SKM-1 treated with dmso at 0.1 percent for 144 hours (cell line): ENCODE measurements around the gene PMPCA.
A peak's percentile ranks its signal among the peaks of the same experiment; 100 is the strongest.

Source experiments
- DNase-seq: peaks from one replicate; lab custom pipeline; 2025; ENCODE audit not compliant: unreplicated experiment; lab: John Stamatoyannopoulos, UW

Gene PMPCA

DNA sequence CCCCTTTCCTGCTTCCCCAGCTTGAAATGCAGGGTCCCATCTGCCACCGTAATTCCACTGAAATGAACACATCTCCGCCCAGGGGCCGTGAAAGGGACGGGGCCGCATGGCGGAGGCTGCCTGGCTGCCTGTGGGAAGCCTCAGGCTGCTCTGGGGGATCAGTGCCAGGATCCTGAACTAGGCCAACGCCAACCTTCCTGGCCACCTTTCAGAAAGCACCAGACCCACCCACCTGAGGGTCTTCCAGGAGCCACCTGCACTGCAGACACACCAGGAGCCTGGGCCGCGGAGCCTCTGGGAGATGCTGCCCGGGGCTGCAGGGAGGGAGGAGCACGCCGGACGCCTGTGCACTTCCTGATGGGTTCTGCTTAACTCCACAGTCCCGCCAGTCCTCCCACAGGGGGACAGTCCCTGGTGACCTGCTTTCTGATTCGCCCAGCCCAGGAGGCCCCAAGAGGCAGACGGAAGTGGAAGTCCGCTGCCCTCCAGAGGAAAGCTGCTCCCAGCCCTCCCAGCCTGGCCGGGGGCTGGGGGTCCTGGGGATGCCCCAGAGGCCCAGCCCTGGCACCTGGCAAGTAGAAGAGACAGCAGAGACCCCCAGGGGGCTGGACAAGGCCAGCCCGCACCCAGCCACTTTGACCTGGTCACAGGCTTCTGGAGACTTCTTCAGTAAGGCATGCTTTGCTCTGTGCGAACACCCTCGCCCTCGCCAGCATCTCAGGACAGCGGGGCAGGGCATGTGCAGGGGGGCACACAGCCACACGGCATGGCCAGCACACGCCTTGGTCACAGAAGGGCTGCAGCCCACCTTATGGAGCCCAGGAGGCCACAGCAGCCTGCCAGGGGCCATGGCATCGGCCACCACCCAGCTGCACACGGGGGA lies 36.9 kb upstream of the PMPCA start, which contains the start of gene CARD9:
CARD9 (minus strand) TSS at position 370 of the 883 bp plus-strand sequence. CDS start 1,591 bp downstream, outside the sequence.
- peak; percentile 76 for DNase-seq

DNA sequence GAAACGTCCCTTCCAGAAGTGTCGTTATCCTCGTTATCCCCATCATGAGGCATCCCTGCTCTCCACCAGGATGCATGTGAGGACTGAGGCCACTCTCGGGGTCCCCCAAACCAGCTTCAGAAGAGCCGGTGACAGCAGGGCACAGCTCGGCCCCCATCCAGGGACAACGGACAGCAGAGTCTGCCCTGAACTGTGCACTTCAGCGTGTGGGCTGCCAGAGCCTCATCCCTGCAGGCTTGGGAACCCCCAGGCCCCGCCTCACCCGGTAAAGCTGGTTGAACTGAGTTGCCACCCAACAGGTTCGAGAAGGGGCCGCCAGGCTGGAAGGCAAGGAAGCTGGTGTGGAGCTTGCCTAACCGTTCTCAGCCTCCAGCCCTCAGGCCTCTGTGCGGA lies 36.3 kb upstream of the PMPCA start:
- no peak for DNase-seq

DNA sequence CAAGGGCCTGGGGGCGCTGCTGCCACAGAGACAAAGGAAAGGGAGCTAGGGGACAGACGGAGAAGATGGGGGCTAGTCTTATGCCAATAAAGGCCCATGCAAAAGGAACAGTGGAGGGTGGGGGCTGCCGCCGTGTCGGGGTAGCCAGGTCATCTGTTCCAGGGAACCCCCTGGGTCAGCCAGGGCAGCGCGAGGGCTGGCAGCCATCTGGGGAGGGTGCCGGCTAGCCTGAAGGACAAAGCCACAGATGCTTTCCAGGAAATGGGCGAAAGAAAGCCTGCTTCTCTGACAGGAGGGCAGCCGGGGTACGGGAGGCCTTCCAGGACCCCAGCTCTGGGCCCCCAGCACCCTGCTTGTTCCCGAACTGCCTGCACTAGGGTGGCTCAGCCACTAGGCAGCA lies 35.4 kb upstream of the PMPCA start:
- DNase-seq, result no peak

DNA sequence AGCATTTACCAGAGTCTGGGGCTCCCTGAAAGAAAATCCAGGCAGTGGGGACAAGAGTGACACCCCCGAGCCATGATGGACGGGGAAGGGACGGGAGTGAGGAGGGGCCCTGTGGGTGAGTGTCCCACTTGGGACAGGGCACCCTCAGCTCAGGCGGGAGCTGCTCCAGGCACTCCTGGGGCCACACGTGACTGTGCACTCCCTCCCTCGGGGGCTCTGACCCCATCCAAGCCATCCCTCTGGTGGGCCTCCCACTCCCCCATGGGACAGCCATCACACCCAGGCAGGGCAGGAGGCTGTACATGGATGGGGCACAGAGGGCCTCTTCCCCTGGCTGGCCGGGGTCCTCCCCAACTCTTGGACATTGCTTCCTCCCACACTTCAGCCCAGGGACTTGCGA lies 34.0 kb upstream of the PMPCA start:
- DNase-seq, result no peak

DNA sequence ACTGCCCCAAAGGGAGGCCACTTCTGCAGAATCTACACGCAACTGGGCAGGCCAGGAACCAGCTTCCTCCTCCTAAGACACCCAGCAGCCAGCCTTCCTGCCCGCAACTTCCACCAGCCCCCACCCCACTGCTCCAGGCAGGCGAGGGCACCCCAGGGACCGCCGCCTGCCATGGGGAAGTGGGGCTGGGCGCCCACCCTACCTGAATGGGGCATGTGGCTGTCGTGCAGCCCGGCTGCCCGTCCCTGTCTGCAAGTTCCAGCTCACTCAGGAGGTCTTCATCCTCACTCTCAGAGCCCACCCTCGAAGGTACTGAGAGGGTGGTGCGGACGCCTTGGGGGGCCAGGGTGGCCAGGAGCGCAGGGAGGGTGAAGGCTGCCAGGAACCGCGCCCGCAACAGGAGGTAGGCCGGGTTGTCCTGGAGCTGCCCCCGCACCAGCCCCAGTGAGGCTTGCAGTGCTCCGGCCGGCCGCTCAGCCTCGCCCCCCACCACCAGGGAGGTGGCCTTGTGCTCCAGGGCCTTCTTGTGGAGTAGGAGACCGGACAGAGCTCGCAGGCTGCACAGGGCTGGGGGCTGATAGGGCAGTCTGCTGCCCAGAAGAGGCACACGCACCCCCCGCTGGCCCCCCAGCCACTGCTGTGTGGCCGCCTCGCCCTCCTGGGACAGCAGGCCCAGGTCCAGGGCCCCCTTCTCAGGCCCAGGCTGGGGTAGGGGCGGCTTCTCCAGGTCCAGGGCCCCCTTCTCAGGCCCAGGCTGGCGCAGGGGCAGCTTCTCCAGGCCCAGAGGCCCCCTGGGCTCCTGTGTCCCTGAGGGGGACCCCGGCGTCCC lies 32.9 kb upstream of the PMPCA start:
- no peak for DNase-seq

DNA sequence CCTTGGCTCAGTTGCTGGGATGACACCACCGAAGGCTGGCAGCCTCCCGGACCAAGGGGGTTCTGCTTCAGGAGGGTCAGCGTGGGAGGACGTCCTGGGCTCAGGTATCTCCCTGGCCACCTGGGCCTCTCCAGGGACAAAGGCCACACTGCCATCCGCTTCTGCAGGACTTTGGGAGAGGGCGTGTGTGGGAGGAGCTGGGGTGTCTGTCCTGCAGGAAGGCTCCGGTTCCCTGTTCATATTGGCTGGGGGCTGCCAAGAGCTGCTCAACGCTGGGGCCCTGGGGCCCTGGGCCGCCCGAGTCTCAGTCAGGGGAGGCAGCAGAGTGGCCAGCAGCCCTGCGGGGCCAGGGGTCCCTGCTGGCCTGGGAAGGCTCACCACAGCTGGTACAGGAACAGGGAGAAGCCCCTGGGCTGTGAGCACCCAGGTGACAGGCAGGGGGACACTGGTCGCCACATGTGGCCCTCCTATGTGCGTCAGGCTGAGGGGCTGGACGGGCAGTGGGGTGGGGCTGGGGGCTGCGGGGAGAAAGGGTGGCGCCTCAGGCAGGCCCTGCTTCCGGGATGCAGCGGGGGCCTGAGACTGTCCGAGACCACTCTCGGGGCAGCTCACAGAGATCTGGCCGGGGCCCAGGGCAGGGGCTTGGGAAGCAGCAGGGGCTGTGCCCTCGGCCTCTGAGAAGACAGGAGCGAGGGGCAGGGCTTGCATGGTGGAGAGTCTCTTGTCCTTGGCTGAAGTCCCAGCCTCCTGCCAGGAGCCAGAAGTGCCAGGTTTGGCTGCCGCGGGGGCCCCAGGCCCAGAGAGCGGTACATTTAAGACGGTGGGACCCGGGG lies 32.1 kb upstream of the PMPCA start:
- no peak for DNase-seq

DNA sequence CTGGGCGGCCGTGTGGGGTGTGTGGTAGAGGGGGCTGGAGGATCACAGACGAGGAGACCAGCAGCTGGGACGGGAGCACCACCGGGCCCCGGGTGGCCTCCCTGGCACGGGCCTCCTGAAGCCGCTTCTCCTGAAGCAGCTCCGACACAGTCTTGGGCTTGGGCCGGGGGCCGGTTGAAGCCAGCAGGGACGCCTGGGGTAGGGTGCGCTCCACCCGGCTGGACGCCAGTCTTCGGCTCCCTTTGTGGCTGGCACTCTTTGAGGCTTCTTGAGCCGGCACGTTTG lies 31.5 kb upstream of the PMPCA start:
- no peak for DNase-seq

DNA sequence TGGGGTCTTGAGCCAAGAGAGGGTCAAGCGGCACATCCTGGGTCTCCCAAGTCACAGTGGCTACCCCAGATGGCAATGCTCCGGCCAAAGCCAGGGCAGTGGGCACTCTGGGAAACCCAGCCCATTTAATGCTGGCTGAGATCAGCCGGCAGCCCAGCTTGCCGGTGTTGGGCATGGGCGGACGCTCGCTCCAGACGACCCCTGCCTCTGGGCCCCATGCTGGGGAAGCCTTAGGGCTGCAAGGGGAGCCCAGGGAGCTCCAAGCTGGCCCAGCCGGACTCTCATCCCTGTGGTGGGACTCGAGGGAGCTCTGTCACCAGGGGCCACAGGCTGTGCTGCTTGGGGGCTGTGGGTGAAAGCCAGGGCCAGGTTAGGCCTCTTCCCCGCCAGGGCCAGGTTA lies 31.1 kb upstream of the PMPCA start:
- no peak for DNase-seq

DNA sequence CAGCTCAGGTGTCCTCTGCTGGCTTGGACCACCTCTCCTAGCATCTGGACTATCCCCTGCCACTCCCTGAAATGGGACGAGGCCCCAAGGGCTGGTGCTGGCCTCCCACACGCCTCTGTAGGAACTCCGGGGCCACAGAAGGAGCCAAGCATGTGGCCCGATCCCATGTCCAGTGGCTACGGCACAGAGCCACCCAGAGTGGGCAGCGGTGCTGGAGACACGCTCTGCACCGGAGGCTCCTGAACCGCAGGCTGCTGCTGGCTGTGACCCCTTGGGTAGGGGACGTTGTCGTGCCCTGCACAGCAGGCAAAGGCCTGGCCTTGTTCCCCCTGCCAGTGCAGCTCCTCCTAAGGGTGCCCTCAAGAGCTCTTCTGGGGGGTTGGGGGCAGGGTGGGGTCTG lies 30.6 kb upstream of the PMPCA start:
- DNase-seq, result no peak

DNA sequence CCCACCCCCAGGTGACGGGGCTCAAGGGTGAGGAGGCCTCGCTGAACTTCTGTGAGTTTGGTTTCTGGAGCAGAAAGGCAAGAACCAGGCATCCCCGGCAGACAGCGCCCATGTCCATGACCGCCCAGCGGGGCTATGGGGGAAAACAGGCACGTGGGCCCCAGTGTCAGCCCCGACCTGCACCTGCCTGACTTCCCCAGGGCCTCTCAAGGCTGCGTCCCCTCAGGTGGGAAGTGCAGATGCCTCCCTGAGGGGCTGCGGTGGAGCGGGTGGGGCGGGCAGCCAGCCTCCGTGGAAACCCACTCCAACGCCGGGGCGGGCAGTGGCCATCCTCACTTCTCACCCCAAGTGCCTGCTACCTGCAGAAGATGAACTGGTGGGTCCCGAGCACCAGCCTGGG lies 30.1 kb upstream of the PMPCA start:
- DNase-seq, result no peak

DNA sequence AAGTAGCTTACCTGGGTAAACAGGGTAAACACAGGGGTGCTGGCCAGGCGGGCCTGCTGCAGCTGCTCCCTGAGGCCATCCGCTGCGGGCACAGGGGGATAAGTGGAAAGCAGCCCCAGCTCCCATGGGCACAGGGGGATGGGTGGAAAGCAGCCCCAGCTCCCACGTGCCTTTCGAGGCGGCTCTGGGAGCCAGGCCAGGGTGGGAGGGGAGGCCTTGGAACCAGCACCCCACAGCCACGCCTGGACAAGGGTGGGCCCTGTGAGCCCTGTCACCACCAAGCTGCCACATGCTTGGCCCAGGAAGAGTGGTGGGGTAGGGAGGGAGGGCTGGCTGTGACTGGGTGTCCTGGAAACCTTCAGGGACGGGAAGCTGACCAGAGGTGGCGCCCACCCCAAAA lies 29.1 kb upstream of the PMPCA start:
- DNase-seq, result no peak

DNA sequence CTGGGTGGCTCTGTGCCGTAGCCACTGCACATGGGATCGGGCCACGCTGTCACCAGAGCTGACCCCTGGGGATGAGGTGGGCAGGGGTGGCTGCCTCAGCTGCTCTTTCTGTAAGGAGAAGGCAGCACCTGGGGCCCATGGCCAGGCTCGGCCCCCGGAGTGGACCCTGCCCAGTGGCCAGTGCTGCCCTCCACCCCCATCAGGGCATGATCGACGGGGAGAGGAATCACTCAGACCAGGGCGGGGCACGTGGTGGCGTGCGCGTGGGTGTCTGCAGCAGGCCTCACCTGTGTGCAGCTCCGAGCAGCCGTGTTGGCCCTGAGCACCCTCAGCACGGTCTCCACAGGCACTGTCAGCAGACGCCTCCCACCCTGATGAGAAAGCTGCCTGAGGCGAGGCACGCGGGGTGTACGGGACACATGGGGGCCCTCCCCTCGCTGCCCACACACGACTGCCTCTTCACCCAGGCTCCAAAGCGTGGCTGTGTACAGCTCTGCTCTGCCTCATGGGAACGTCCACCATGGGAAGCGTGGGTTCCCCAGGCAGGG lies 28.4 kb upstream of the PMPCA start:
- no peak for DNase-seq

DNA sequence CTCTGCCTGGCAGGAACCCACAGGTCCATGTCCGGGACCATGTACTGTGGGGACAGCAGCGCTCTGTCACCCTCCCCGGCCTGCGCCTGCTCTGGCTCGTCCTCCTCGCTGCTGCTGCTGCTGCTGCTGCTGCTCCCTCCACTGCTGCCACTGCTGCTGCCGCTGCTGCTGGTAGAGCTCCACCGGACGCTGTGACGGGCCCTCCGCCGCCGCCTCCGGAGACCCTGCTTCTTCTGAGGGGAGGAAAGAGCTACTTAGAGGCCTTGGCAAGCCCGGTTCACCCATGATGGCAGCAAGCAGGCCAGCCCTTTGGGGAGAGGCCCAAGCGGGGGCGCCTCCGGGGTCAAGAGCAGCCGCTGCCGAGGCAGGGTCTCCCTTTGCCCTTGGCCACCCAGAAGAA lies 27.0 kb upstream of the PMPCA start:
- no peak for DNase-seq

DNA sequence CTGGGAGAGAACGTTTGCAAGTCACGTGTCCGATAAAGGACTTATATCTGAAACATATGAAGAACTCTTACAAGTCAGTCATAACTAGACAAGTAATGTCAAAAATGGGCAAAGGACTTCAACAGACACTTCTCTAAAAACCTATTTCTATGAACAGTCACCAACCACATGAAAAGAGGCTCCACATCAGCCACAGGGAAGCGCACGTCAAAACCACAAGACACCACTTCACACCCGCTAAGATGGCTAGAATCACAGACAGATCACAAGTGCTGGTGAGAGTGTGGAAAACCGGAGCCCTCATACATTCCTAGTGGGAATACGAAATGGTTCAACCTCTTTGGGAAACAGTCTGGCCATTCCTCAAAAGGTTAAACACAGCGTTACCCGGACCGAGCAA lies 25.4 kb upstream of the PMPCA start:
- no peak for DNase-seq

DNA sequence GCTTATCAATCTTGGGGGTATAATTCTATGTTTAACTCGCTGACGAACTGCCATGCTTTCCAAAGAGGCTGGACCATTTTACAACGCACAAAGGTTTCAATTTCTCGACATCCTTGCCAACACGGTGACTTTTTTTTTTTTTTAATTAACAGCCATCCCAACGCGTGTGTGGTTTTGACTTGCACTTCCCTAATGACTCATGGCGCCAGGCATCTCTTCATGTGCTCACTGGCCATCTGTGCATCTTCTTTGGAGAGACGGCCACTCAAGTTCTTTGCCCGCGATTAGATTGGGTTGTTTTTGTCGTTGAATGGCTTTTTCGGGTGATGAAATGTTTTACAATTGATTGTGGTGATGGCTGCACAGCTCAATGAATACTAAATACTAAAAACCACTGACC lies 24.4 kb upstream of the PMPCA start:
- no peak for DNase-seq

DNA sequence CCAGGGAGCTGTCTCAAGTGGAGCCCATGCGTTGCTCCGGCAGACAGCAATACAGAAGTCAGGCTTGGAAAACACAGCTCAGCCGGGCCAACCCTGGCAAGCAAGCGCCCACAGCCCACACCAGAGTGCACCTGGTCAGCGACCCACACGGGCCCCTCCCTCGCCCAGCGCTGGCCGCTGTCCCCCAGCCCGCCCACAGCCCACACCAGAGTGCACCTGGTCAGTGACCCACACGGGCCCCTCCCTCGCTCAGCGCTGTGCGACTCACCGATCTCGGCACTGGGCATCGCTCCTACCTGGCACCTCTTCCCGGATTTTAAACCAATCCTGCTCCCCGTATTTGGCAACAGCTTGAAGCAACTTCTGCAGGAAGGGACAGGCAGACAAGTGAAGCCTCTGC lies 23.2 kb upstream of the PMPCA start:
- DNase-seq, result no peak

DNA sequence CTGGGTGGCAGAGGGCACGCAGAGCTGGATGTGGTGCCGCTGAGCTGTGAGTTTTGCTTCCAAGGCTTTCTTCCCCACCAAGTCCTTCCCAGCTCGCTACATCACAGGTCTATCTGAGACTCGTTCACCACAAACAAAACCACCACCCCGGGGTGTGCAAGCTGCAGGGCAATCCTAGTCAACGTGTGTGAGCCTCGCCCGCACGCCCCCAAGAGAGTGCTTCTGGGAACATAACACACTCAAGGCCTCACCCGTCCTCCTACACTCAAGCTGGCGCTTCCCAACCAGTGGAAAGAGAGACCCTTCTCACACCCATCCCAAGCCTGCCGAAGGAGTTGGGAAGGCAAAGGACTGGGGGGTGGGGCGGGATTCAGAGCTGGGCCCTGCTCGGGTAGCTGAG lies 21.1 kb upstream of the PMPCA start:
- no peak for DNase-seq

DNA sequence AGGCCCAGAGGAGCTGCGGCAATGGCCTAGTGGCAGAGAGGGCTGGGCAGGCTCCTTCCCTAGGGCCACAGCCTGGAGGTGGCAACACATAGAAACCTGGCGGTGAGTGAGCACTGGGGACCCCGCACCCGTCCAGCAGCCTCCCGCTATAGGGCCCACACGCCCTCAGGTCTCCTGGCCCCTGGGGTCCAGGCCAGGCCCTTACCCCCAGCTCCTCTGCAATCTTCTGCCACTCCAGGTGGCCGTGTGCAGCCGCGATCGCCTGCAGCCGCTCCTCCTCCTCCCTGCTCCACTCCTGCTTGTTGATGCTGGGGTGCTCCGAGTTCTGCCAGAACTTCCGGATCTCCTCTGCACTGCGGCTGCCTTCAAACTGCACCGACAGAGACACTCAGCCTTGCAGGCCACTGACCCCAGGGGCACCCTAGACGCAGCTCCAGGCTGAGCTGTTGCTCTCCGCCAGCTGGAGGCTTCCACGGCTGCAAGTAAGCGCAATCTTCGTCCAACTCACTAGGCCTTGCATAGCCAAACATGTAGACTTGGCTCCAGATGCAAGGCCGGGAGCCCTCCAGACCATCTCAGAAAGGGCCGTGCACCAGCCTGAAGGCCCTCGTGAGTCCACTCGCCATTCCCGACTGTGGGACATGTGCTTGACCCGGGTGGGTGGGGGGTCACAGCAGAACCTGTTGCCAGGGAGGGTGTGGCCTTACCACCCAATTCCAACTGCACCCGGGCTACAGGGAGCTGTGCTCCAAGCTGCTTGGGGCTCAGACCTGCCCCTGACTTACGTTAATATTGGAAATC lies 18.5 kb upstream of the PMPCA start:
- no peak for DNase-seq

DNA sequence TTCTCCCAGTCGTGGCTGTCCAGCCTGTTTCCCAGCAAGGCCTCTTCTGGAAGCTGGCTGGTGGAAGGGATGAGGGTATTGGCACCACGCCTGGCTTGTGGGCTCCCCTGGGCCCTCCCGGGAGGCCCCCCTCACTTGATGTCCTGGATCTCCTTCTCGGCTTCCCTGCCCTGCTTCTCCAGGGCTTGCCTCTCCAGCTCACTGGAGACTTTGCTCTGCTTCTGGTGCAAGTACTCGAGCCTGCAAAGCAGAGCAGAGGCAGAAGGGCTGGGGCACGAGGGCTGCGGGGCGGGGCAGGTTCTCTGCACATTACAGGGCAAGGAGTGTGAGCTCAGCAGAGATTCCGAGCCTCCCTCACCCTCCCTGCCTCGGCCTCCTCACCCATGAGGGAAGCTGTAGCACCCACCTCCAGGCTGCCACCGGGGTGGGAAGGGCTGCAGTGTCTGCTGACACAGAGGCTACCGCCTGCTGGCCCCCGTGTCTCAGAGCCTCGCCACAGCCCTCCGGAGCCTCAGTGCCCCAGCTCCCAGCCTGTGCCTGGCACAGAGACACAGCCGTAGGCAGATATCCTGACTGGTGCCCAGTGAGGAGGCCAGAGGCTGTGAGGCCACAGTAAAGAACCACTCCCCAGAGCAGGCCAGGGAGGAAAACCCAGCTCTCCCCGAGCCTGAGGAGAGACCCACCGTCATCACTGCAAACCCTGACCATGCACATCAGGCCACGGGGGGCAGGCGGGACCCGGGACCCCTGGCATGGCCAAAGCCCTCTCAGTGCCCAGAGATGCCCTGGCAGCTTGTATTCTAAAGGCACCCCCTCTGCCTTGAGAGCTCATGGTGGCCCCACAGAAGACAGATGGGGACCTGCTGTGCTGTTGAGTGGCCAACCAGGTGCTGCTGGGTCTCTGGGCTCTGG lies 17.7 kb upstream of the PMPCA start:
- DNase-seq, result no peak
